Activated naive CD4-positive, alpha-beta T cell treated with anti-CD3 and anti-CD28 coated beads, Interleukin-2, amount 50 U/mL, for 24 hours (primary cell): Measurements from ENCODE around the gene PPP2R3C.
"Not testable (repeated sequence)": the region's sequence is repeated elsewhere in the genome, so short reads cannot be mapped to it uniquely, and the experiment has no call there.

ENCODE experiments used
- H3K27ac Mint-ChIP-seq: one replicate; pipeline ENCODE4 v1.8.0; 2021; ENCODE audit warnings: mild to moderate bottlenecking, mixed read lengths
- H3K27me3 Mint-ChIP-seq: one replicate; pipeline ENCODE4 v1.8.0; 2021; ENCODE audit warnings: mixed read lengths
- H3K36me3 Mint-ChIP-seq: one replicate; pipeline ENCODE4 v1.8.0; 2021; ENCODE audit warnings: mixed read lengths
- H3K4me1 Mint-ChIP-seq: one replicate; pipeline ENCODE4 v1.8.0; 2021; ENCODE audit warnings: mixed read lengths
- H3K4me3 Mint-ChIP-seq: one replicate; pipeline ENCODE4 v1.8.0; 2021; ENCODE audit warnings: mild to moderate bottlenecking, mixed read lengths
- H3K9me3 Mint-ChIP-seq: one replicate; pipeline ENCODE4 v1.8.0; 2021; ENCODE audit warnings: mixed read lengths

PPP2R3C gene

DNA sequence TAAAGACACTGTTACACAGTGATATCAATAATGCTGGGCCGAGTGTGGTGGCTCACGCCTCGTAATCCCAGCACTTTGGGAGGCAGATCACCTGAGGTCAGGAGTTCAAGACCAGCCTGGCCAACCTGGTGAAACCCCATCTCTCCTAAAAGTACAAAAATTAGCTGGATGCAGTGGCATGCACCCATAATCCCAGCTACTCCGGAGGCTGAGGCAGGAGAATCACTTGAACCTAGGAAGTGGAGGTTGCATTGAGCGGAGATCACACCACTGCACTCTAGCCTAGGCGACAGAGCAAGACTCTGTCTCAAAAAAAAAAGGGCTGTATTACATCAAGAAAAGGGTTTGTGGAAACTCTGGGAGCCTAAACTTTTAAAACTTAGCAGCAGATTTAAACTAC is 27.1 kb downstream of the PPP2R3C start:
- H3K27me3 Mint-ChIP-seq, H3K4me3 Mint-ChIP-seq, H3K36me3 Mint-ChIP-seq, H3K27ac Mint-ChIP-seq, H3K9me3 Mint-ChIP-seq, H3K4me1 Mint-ChIP-seq: not testable (repeated sequence)

DNA sequence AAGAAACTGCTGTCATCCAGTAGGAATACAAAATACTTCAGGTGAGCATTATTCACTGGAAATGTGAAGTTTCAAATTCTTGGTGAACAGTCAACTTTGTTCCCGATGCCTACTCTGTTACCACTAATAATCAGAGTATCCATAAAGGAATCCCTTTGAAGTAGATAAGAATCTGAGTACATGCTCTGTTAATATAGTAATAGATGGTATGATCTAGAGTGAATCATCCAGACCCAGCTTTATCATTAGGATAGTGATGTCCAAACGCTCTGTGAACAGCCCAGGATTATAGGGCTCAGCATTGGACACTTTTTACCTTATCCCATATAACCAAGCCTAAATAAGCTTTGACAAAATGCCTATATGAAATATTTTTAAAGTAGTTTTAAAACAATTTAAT is 33.3 kb downstream of the PPP2R3C start:
- H3K9me3 Mint-ChIP-seq, result no peaks in the 10 kb centered on the region
- no peak overlapping the region for H3K4me3 Mint-ChIP-seq
- H3K4me1 Mint-ChIP-seq, result no peaks in the 10 kb centered on the region
- H3K27ac Mint-ChIP-seq, result peak overlapping the region; percentile 14
- peaks cover 13% of the 10 kb centered on the region for H3K36me3 Mint-ChIP-seq
- no peaks in the 10 kb centered on the region for H3K27me3 Mint-ChIP-seq

DNA sequence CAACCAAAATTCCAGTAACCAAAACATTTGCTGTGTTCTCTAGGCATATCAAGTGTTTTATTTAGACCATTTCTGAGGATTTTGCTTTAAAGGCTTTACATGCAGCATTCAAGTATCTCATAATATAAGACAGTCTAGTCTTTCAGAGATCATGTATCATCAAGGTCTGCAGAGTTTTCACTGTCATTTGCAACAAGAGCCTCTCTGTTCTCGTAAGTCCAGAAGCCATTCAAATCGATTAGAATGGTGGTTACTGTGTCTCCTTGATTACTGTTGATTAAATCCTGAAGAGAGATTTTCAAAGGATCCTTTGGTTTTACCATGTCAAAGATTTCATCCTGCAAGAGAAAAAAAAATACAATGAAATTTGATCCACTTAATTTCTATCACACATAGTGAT is 36.3 kb downstream of the PPP2R3C start:
- H3K9me3 Mint-ChIP-seq, result no peaks in the 10 kb centered on the region
- no peak overlapping the region for H3K4me3 Mint-ChIP-seq
- H3K27me3 Mint-ChIP-seq, result no peaks in the 10 kb centered on the region
- H3K36me3 Mint-ChIP-seq, result peaks cover 7% of the 10 kb centered on the region
- H3K4me1 Mint-ChIP-seq, result no peaks in the 10 kb centered on the region
- no peak overlapping the region for H3K27ac Mint-ChIP-seq

DNA sequence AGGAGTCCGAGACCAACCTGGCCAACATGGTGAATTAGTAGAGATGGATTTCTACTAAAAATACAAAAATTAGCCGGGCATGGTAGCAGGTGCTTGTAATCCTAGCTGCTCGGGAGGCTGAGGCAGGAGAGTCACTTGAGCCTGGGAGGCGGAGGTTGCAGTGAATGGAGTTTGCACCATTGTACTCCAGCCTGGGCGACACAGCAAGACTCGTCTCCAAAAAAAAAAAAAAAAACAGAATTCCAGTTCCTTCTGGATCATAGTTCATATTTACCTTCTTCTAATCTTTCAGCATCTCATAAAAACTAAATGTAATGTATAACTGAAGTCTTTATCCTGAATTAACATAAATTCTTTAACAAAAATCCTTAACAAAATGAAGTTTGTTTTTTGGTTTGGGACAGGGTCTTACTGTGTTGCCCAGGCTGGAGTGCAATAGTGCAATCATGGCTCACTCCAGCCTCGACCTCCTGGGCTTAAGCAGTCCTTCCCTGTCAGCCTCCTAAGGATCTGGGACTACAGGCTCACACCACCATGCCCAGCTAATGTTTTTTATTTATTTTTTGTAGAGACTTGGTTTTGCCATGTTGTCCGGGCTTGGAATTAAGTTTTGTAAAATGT is 38.1 kb downstream of the PPP2R3C start:
- H3K4me1 Mint-ChIP-seq, result no peaks in the 10 kb centered on the region
- peaks cover 9% of the 10 kb centered on the region for H3K36me3 Mint-ChIP-seq
- H3K27ac Mint-ChIP-seq, result peak overlapping the region; percentile 10
- H3K4me3 Mint-ChIP-seq, result no peak overlapping the region
- no peaks in the 10 kb centered on the region for H3K9me3 Mint-ChIP-seq
- H3K27me3 Mint-ChIP-seq, result no peaks in the 10 kb centered on the region

DNA sequence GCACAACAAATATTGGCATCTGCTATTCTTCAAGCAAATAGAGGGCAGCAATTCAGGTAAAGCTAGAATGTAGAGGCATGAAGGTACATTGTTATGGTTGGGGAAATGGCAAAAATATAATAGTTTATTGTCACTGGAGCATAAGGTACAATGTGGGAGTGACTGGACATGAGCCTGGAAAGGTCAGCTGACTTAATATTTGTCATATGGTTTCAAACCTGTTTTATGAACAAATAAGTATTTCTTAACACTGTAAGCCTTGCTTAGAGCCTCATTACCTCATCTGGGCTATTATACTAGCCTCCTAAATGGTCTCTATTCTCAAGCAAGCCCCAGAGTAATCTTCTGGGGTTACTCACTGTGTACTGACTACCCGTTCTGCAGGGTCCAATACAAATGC is 42.0 kb downstream of the PPP2R3C start:
- Mint-ChIP-seq H3K4me3 (no peak overlapping the region), H3K27me3 (no peaks in the 10 kb centered on the region), H3K27ac (no peak overlapping the region), H3K4me1 (no peaks in the 10 kb centered on the region), H3K36me3 (peaks cover 3% of the 10 kb centered on the region), H3K9me3 (no peaks in the 10 kb centered on the region)

DNA sequence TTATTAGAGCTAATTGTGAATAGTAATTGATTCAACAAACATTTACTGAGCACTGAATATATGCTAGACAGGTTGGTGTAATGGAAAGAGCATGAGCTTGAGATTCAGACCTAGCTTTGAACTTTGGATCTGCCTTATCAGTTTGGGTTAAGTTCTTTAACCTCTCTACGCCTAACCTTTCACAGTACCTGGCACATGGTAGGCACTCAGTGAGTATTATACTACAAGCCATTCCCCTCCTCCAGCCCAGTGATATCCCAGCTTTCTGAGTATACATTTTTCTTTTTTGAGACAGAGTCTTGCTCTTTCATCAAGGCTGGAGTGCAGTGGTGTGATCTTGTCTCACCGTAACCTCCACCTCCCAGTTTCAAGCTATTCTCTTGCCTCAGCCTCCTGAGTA is 43.7 kb downstream of the PPP2R3C start:
- Mint-ChIP-seq H3K36me3 (peaks cover 5% of the 10 kb centered on the region), H3K4me1 (no peaks in the 10 kb centered on the region), H3K9me3 (no peaks in the 10 kb centered on the region), H3K4me3 (no peak overlapping the region), H3K27me3 (no peaks in the 10 kb centered on the region), H3K27ac (no peak overlapping the region)

DNA sequence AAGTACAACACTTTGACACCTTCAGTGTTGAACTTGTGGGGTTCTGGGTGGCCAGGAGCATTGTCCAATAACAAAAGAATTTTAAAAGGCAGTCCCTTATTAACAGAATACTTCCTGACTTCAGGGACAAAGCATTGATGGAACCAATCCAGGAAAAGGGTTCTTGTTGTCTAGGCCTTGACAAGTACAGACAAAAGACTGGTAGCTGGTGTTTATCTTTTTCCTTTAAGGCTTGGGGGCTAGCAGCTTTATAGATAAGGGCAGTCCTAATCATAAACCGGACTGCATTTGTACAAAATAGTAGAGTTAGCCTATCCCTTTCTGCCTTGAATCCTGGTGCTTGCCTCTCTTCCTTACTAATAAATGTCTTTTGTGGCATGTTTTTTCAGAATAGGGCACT is 48.3 kb downstream of the PPP2R3C start:
- H3K36me3 Mint-ChIP-seq, result peaks cover 7% of the 10 kb centered on the region
- no peaks in the 10 kb centered on the region for H3K4me1 Mint-ChIP-seq
- no peaks in the 10 kb centered on the region for H3K9me3 Mint-ChIP-seq
- H3K27ac Mint-ChIP-seq, result no peak overlapping the region
- no peaks in the 10 kb centered on the region for H3K27me3 Mint-ChIP-seq
- H3K4me3 Mint-ChIP-seq, result no peak overlapping the region

DNA sequence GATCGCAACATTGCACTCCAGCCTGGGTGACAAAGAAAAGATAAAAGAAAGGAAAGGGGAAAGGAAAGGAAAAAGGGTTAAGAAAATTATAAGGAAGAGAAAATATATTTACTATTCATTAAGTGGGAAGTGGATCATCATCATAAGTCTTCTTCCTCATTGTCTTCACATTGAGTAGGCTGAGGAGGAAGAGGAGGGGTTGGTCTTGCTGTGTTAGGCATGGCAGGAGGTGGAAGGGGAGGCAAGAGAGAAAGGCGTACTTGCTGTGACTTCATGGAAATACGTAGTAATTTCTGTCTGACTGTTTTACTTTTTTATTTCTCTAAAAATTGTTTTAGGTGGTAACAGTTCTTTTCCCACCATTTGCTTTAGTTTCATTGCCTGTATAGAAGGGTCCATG is 49.6 kb downstream of the PPP2R3C start:
- Mint-ChIP-seq H3K27ac (no peak overlapping the region), H3K27me3 (no peaks in the 10 kb centered on the region), H3K4me1 (no peaks in the 10 kb centered on the region), H3K9me3 (no peaks in the 10 kb centered on the region), H3K36me3 (peaks cover 16% of the 10 kb centered on the region), H3K4me3 (no peak overlapping the region)

DNA sequence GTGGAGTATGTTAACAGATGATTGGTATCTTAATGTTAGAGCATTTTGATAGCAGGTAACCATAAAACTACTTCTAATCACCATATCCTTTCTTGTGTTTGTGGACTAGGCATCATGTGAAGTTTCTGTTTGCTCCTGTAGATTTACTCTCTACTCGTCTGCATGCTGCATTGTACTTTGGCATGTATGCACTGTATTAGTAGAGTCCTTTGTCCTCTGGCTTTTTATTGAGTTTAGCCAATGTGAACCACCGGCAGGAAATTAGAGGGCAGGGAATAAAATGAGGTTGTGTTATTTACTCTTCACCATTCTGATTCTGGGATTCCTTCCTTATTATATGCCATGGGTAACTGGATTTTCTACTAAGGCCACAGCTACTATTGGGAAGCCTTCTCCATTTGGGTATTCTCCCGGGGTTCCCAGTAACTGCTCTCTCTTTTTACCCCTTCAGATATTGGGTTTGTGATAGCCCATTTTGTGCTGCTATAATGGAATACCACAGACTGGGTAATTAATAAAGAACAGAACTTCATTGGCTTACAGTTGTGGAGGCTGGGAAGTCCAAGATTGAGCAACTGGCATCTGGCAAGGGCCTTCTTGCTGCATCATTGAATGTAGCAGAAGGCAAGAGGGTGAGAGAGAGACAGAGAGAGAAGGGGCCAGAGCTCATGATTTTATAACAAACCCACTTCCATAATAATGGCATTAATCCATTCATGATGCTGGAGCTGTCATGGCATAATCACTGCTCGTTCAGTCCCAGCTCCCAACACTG is 53.4 kb downstream of the PPP2R3C start:
- no peak overlapping the region for H3K27ac Mint-ChIP-seq
- no peaks in the 10 kb centered on the region for H3K27me3 Mint-ChIP-seq
- peaks cover 17% of the 10 kb centered on the region for H3K36me3 Mint-ChIP-seq
- H3K9me3 Mint-ChIP-seq, result no peaks in the 10 kb centered on the region
- H3K4me3 Mint-ChIP-seq, result no peak overlapping the region
- H3K4me1 Mint-ChIP-seq, result no peaks in the 10 kb centered on the region

DNA sequence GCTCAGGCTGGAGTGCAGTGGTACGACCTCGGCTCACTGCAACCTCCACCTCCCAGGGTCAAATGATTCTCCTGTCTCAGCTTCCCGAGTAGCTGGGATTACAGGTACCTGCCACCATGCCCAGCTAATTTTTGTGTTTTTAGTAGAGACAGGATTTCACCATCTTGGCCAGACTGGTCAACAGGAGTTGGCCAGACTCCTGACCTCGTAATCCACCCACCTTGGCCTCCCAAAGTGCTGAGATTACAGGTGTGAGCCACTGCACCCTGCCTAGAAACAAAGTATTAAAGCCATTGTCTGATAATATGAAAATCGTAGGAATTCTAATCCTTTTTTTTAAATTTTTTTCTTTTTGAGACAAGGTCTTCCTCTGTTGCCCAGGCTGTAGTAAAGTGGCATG is 56.1 kb downstream of the PPP2R3C start:
- not testable (repeated sequence) for H3K27ac Mint-ChIP-seq, H3K4me1 Mint-ChIP-seq

DNA sequence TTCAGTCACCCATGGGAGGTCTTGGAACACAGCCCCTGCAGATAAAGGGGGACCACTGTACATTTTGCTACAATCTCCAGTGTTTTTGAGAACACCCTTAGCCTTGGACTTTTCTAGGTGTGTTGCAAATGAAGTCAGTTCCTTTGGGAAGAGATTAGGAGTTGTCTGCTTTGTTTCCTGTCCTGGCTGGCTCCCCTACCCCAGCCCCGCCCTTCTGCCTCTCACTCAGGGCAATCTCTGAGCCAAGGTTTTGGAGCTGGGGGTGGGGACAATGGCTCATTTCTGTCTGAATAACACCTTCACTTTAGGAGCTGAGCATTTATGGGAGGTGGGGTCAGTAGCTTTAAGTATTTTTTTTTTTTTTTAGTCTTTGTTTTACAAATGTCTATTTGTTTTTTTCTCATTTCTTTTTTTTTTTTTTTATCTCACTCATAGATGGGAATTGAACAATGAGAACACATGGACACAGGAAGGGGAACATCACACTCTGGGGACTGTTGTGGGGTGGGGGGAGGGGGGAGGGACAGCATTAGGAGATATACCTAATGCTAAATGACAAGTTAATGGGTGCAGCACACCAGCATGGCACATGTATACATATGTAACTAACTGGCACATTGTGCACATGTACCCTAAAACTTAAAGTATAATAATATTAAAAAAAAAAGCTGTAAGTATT is 60.5 kb downstream of the PPP2R3C start:
- not testable (repeated sequence) for H3K27me3 Mint-ChIP-seq, H3K27ac Mint-ChIP-seq, H3K4me3 Mint-ChIP-seq, H3K9me3 Mint-ChIP-seq, H3K4me1 Mint-ChIP-seq
- H3K36me3 Mint-ChIP-seq, result peaks cover 17% of the 10 kb centered on the region

More for the DNA sequence above, 56.1 kb downstream of the PPP2R3C start:
- not testable (repeated sequence) for H3K27me3 Mint-ChIP-seq, H3K4me3 Mint-ChIP-seq, H3K9me3 Mint-ChIP-seq
- peaks cover 19% of the 10 kb centered on the region for H3K36me3 Mint-ChIP-seq

DNA sequence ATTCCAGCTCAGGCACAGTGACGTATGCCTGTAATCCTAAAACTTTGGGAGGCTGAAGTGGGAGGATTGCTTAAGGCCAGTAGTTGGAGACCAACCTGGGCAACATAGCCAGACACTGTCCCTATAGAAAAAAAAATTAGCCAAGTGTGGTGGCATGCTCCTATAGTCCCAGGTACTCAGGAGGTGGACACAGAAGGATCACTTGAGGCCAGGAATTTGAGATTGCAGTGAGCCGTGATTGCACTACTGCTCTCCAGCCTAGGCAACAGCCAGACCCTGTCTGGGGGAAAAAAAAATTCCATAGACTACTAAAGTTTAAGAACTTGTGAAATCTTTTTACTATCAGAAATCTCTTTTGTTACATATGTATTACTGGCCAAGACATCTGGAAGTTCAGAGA is 69.2 kb downstream of the PPP2R3C start:
- H3K36me3 Mint-ChIP-seq, result peaks cover 6% of the 10 kb centered on the region
- no peak overlapping the region for H3K27ac Mint-ChIP-seq
- peaks cover 7% of the 10 kb centered on the region for H3K4me1 Mint-ChIP-seq
- H3K4me3 Mint-ChIP-seq, result no peak overlapping the region
- H3K9me3 Mint-ChIP-seq, result no peaks in the 10 kb centered on the region
- H3K27me3 Mint-ChIP-seq, result no peaks in the 10 kb centered on the region

DNA sequence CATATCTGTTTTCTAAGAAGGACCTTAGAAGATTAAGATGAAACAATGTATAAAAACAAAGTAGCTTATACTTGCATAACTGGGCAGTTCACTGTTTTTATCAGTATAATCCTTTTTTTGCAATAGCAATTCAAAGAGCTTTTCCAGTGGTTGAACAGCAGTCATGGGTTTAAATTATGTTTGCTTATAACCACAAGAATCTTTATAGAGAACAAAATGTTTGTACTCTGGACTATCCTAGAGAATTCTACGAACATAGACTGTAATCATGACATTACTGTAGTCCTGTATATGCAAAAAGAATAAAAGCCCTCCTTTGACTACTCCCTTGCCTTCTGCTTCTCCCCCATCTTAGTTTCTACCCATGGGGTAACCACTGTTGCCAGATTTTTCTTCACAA is 70.0 kb downstream of the PPP2R3C start:
- no peak overlapping the region for H3K27ac Mint-ChIP-seq
- no peaks in the 10 kb centered on the region for H3K27me3 Mint-ChIP-seq
- no peak overlapping the region for H3K4me3 Mint-ChIP-seq
- no peaks in the 10 kb centered on the region for H3K9me3 Mint-ChIP-seq
- peaks cover 5% of the 10 kb centered on the region for H3K36me3 Mint-ChIP-seq
- H3K4me1 Mint-ChIP-seq, result peaks cover 15% of the 10 kb centered on the region

DNA sequence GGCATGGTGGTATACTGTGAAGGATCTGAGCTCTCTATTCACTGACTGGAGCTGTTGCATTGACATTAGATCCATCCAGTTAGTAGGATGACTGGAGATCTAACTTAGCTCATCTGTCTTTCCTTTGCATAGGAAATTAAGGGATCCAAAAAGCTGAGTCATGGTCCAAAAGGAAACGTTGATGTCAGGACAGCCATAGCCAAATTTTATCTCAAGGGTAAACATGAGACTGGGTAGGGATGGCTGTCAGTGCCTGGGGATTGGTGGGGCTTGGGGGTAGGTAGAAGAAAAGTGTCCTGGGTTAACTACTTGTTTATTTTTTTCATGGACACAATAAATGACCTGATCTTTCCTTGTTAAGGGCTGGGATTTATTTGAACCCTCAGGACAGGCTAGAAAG is 71.1 kb downstream of the PPP2R3C start:
- Mint-ChIP-seq H3K4me1 (peaks cover 18% of the 10 kb centered on the region), H3K27ac (peak overlapping the region; percentile 23), H3K9me3 (no peaks in the 10 kb centered on the region), H3K36me3 (peaks cover 5% of the 10 kb centered on the region), H3K4me3 (no peak overlapping the region), H3K27me3 (no peaks in the 10 kb centered on the region)

DNA sequence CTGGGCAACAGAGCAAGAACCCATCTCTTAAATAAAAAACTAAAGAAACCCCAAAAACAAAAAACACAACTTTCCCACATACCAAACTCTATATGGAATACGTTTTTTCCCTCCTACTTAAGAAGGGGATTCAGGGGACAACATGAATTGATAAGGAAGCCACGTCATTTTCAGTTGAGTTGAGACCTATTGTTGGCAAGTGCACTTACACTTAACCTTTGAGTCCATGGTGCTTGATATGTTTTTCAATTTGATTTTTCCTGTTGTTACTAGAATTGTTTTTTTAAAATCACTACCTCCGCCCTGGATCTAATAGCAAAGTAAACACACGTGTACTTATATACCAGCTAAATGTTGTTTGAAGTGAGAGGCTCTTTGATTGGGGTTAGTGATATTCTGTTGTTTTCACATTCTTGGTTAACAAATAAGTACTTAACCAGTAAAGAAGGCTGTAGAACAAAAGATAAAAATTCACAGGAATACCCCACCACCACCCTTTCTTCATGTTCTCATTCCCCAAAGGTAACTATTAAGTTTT is 73.7 kb downstream of the PPP2R3C start:
- Mint-ChIP-seq H3K4me3 (peak overlapping the region; percentile 96), H3K9me3 (no peaks in the 10 kb centered on the region), H3K27me3 (no peaks in the 10 kb centered on the region), H3K27ac (peak overlapping the region; percentile 36), H3K36me3 (peaks cover 3% of the 10 kb centered on the region), H3K4me1 (peaks cover 27% of the 10 kb centered on the region)
